ENCODE data around the gene RCOR1.
"Not testable (repeated sequence)": the region's sequence is repeated elsewhere in the genome, so short reads cannot be mapped to it uniquely, and the experiment has no call there.

RCOR1 gene

GRCh38 chr14:102625564-102626296 lies 33.3 kb downstream of the RCOR1 start:
- in situ Hi-C loops (cut with MboI; ENCODE audit: low sequenced_read_pairs) = no loop called here

- in situ Hi-C loops (cut with MboI; ENCODE audit: low sequenced_read_pairs) = no loop called here
Observed at GRCh38 chr14:102626530-102626929, 34.1 kb downstream of the RCOR1 start.

- in situ Hi-C loops (cut with MboI; ENCODE audit: low sequenced_read_pairs) = no loop called here
Observed at GRCh38 chr14:102629011-102629444, 36.6 kb downstream of the RCOR1 start.

- in situ Hi-C loops (cut with MboI; ENCODE audit: low sequenced_read_pairs) = no loop called here
Observed at GRCh38 chr14:102629808-102630350, 37.4 kb downstream of the RCOR1 start.

GRCh38 chr14:102630405-102630804 lies 38.0 kb downstream of the RCOR1 start:
- in situ Hi-C loops (cut with MboI; ENCODE audit: low sequenced_read_pairs) = no loop called here

GRCh38 chr14:102630881-102631280 lies 38.4 kb downstream of the RCOR1 start:
- in situ Hi-C loops (cut with MboI; ENCODE audit: low sequenced_read_pairs) = no loop called here

- in situ Hi-C loops (cut with MboI; ENCODE audit: low sequenced_read_pairs) = no loop called here
Observed at GRCh38 chr14:102633906-102634595, 41.6 kb downstream of the RCOR1 start.

GRCh38 chr14:102639611-102640010 lies 47.2 kb downstream of the RCOR1 start:
- in situ Hi-C loops (cut with MboI; ENCODE audit: low sequenced_read_pairs) = not testable (repeated sequence)

GRCh38 chr14:102644523-102644922 lies 52.1 kb downstream of the RCOR1 start:
- in situ Hi-C loops (cut with MboI; ENCODE audit: low sequenced_read_pairs) = no loop called here

GRCh38 chr14:102645746-102646440 lies 53.4 kb downstream of the RCOR1 start:
- in situ Hi-C loops (cut with MboI; ENCODE audit: low sequenced_read_pairs) = no loop called here

- in situ Hi-C loops (cut with MboI; ENCODE audit: low sequenced_read_pairs) = no loop called here
Observed at GRCh38 chr14:102646615-102647014, 54.2 kb downstream of the RCOR1 start.

- in situ Hi-C loops (cut with MboI; ENCODE audit: low sequenced_read_pairs) = no loop called here
Observed at GRCh38 chr14:102652194-102652593, 59.7 kb downstream of the RCOR1 start.

GRCh38 chr14:102654298-102654697 lies 61.8 kb downstream of the RCOR1 start:
- in situ Hi-C loops (cut with MboI; ENCODE audit: low sequenced_read_pairs) = no loop called here

GRCh38 chr14:102655137-102655536 lies 62.7 kb downstream of the RCOR1 start:
- in situ Hi-C loops (cut with MboI; ENCODE audit: low sequenced_read_pairs) = no loop called here

GRCh38 chr14:102659797-102660196 lies 67.3 kb downstream of the RCOR1 start:
- in situ Hi-C loops (cut with MboI; ENCODE audit: low sequenced_read_pairs) = no loop called here

- in situ Hi-C loops (cut with MboI; ENCODE audit: low sequenced_read_pairs) = no loop called here
Observed at GRCh38 chr14:102661614-102662013, 69.2 kb downstream of the RCOR1 start.

- in situ Hi-C loops (cut with MboI; ENCODE audit: low sequenced_read_pairs) = no loop called here
Observed at GRCh38 chr14:102662636-102663430, 70.4 kb downstream of the RCOR1 start.

- in situ Hi-C loops (cut with MboI; ENCODE audit: low sequenced_read_pairs) = no loop called here
Observed at GRCh38 chr14:102663440-102663839, 71.0 kb downstream of the RCOR1 start.

GRCh38 chr14:102665621-102666020 lies 73.2 kb downstream of the RCOR1 start:
- in situ Hi-C loops (cut with MboI; ENCODE audit: low sequenced_read_pairs) = no loop called here

- in situ Hi-C loops (cut with MboI; ENCODE audit: low sequenced_read_pairs) = no loop called here
Observed at GRCh38 chr14:102666635-102667034, 74.2 kb downstream of the RCOR1 start.

- in situ Hi-C loops (cut with MboI; ENCODE audit: low sequenced_read_pairs) = no loop called here
Observed at GRCh38 chr14:102667703-102668102, 75.3 kb downstream of the RCOR1 start.

Data from HL-60/S4 (cell line).